HG03060 (cell line): ENCODE results near the gene GNG13.
"Not testable (repeated sequence)": the region's sequence is repeated elsewhere in the genome, so short reads cannot be mapped to it uniquely, and the experiment has no call there.

Experiments used
- ATAC-seq: cut with Tn5 transposase; IDR thresholded peaks from one replicate; pipeline ENCODE4 v1.9.1; 2021; ENCODE audit warnings: low read depth, moderate number of reproducible peaks; ENCODE audit not compliant: unreplicated experiment

GNG13 gene

GRCh38 chr16:764848-765487 is 35.6 kb downstream of the GNG13 start:
- no peak for ATAC-seq

- ATAC-seq: no peak
Measured at GRCh38 chr16:764184-764750, 36.3 kb downstream of the GNG13 start.

GRCh38 chr16:763369-764183 is 37.0 kb downstream of the GNG13 start:
- ATAC-seq: no peak

DNA sequence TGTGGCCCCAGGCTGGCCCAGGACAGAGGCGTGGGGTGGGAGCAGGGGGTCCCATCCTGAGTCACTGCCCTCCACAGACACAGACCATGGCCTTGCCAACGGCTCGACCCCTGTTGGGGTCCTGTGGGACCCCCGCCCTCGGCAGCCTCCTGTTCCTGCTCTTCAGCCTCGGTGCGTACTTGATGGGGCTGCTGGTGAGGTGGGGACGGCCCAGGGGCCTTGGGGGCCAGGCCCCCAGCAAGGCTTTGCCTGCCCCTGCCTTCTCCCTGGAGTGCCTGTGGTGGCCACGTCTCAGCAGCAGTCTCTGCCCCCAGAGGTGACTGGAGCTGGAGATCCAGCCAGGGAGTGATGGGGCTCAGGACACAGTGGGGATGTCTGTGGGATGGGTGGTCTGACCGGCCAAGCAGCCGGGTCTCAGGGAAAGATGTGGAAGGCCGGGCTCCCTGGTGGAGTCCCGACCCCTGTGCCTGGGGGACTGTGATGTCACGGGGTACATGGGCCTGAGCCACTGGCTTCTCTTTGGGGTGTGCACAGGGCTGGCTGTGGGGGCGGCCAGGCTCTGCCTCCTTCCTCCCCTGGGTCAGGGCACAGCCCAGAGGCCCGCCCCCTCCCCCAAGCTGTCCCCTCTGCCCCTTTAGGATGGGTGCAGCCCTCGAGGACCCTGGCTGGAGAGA is 37.8 kb downstream of the GNG13 start:
- no peak for ATAC-seq

DNA sequence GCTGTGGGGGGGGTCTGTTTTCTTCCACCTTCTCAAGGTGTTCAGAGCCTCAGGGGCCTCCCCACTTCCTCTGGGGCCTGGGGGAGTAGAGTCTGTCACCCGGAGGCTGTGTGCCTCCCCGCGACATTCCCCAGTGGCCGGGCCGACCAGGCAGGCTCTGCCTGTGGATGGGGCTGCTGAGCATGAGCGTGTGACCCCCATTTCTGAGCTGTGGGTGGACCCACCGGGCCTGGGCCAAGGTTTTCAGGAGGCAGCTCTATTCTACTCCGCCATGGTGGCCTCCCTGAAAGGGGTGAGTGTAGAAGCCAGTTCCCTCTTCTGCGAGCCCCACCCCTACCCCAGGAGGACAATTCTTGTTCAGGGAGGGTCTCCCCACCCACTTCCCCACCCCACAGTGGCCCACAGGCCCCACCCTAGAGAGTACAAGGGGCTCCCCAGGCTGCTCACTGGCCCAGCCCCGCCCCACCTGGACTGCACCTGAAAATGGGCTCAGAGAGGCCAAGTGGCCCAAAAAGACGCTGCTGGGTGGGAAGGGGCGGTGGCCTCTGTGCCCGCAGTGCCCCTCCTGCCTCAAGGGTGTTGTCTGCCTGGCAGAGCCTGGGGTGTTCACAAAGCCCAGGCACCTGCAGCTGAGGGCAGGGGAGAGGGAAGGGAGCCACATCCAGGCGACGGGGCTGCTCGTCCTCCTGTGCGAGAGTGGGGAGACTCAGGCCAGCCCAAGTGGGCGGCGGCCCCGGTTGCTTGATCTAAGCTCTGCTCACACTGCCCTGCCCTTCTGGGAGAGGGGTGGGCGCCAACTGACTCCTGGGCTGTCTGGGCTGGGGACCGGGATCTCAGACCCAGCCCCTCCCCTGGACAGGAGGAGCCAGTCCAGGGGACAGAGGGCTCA is 38.7 kb downstream of the GNG13 start:
- ATAC-seq: no peak

DNA sequence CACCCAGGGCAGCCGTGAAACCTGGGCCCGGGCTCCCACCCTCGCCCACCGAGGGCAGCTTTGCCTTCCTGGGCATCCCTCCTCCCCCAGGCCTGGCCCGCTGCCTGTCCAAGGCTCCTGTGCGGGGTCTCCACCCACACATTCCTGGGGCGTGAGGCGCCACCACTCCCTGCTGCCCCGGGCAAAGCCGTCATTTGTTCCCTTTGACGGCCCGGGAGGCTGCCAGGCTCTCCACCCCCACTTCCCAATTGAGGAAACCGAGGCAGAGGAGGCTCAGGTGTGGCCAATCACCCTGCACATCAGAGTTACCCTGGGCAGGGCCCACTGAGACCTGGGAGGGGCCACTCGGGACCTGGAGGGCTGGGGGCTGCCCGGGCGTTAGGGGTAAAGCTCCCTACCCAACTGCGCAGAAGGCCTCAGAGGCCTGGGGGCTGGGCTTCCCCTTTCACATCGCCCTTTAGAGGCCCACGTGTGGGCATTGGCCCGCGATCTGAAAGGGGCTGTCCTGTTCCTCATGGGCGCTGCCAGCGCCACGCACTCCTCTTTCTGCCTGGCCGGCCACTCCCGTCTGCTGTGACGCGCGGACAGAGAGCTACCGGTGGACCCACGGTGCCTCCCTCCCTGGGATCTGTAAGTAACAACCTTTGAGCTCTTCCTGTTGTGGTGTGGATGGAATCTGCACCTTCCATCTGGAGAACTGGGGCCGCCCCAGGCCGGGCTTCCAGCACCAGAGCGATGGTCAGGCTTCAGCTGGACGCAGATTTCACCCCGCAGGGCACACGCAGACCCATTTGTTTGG is 39.8 kb downstream of the GNG13 start, which contains the start of gene MSLN:
Gene MSLN (plus strand): TSS at position 190 of the 799 bp plus-strand sequence. CDS start 1,947 bp downstream, outside the sequence.
- ATAC-seq: no peak

GRCh38 chr16:760065-760464 is 40.5 kb downstream of the GNG13 start:
- ATAC-seq: no peak

DNA sequence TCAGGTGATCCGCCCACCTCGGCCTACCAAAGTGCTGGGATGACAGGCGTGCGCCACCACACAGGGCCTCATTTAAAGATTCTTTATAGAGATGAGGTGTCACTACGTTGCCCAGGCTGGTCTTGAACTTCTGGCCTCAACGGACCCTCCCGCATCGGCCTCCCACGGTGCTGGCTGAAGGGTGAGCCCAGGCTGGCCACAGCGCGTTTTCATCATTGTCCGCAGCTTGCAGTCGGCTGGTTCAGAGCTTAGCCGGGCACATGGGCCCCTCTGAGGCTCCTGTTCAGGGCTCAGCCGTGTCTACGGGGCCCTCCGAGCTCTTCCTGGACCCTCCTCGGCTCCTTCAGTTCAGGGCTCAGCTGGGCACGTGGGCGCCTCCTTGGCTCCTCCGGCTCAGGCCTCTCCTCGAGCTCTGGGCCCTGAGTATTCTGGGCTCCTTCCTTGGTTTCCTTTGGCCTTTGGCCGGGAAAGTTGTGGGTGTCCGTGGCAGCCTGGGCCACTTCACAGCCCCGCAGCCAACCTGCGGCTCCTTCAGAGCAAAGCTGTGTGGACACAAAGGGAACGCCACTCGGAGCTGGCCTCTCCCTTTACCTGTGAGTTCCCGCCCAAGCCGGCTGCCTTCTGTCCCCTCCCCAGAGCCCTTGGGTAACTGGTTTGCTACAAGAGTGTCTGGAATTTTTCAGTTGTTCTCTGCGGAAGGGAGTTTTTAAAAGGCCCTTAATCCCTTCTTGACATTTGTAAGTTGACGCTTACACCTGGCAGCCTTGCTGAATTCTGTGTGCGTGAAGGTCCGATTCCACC is 41.2 kb downstream of the GNG13 start:
- no peak for ATAC-seq

GRCh38 chr16:756428-756827 is 44.1 kb downstream of the GNG13 start:
- no peak for ATAC-seq

- ATAC-seq: no peak
Measured at GRCh38 chr16:754656-755055, 45.9 kb downstream of the GNG13 start.

GRCh38 chr16:754121-754607 is 46.4 kb downstream of the GNG13 start:
- ATAC-seq: not testable (repeated sequence)

DNA sequence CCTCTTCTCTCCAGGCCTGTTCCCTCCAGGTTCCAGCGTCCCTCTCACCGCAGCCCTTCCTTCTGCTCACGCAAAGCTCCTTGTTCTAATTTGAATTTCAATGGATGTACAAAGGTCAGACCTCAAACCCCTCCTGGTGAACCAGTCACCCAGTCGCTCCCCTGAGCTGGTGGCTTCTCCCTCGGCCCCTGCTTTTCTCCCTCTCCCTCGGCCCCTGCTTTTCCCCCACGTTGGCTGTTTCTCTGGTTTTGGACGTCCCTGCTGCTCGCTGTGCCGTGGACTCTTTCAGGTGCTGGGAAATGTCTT is 48.6 kb downstream of the GNG13 start:
- no peak for ATAC-seq

DNA sequence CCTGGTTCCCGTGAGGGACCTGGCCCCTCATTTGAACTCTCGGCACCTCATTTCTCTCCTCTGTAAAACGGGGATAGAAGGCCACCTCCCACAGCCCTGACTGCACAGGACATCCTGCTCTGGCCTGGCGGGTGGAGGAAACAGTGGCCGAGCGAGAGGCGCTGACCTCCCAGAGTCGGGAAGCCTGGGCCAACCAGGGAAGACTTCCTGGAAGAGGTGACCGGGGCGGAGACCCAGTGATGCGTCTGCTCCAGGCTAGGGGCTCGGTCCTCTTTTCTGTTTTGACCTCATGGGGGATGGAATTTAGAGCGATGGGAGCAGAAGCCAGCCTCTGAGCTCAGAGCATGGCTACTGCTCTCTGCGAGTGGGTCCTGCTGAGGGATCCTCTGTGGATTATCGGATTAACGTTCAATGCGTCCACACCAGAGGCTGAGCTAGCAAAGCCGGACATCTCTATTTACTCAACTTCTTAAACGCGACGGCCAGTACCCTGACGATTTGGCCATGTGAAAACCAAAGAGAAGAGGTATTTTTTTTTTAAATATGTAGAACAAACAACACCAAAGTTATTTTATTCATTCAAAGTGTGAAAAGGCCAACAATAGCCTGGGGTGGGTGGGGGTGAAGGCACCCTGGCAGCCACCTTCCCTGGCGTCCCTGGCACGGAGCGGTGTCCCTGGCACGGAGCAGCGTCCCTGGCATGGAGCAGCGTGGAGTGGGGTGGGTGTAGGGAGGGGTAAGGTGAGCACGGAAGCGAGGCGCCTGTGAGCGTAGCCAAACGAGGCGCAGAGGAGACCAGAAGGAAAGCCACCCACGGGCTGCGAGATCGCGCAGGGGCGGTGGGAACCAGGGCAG is 49.2 kb downstream of the GNG13 start:
- ATAC-seq: no peak

- ATAC-seq: no peak
Measured at GRCh38 chr16:750485-750884, 50.0 kb downstream of the GNG13 start.

DNA sequence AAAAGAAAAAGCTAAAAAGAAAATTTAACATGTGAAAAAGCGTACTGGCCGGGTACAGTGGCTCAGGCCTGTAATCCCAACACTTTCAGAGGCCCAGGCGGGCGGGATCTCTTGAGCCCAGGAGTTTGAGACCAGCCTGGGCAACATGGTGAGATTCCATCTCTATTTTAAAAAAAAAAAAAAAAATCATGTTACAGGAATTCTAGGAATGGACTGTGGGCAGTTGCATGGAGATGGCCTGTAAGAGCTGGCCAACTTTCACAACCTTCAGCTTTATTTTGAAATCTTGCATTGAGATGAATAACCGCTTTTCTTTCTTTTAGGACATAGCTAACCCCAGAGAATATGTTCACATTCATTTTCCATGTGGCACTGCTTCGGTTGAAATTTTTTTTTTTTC is 51.5 kb downstream of the GNG13 start:
- ATAC-seq: no peak
